Liver (tissue), 3 donors: ENCODE data around the gene CAPG.

ENCODE experiments used
- EGR1 ChIP-seq, 2 donors: IDR thresholded peaks; 2 replicates each; pipeline ENCODE4 v1.6.1; 2016 to 2018; ENCODE audit warnings: antibody characterized with exemption in 2 of 2, low read depth in 2 of 2
- FOXA1 ChIP-seq: IDR thresholded peaks from 2 replicates; pipeline ENCODE4 v1.6.1; 2016; ENCODE audit warnings: antibody characterized with exemption
- GABPA ChIP-seq, 2 donors: IDR thresholded peaks in 1 of 2; conservative IDR thresholded peaks in 1 of 2; 2 replicates each; pipeline ENCODE4 v1.6.1; 2016; ENCODE audit warnings: antibody characterized with exemption in 2 of 2, mild to moderate bottlenecking in 1 of 2, moderate library complexity in 1 of 2
- JUND ChIP-seq, 2 donors: IDR thresholded peaks; 2 replicates each; pipeline ENCODE4 v1.6.1; 2016; ENCODE audit warnings: antibody characterized with exemption in 2 of 2
- RAD21 ChIP-seq, 2 donors: IDR thresholded peaks; 2 replicates each; pipeline ENCODE4 v1.6.1; 2016; ENCODE audit warnings: antibody characterized with exemption in 2 of 2, mild to moderate bottlenecking in 2 of 2
- RXRA ChIP-seq, 2 donors: IDR thresholded peaks; 2 replicates each; pipeline ENCODE4 v1.6.1; 2017 to 2018; ENCODE audit warnings: antibody characterized with exemption in 2 of 2, mild to moderate bottlenecking in 1 of 2
- TAF1 ChIP-seq: conservative IDR thresholded peaks from 2 replicates; pipeline ENCODE4 v1.6.1; 2016; ENCODE audit warnings: antibody characterized with exemption, mild to moderate bottlenecking
- YY1 ChIP-seq: IDR thresholded peaks from 2 replicates; pipeline ENCODE4 v1.6.1; 2016; ENCODE audit warnings: antibody characterized with exemption, mild to moderate bottlenecking
- TF ChIP-seq, protein P1 (sequence below): fragments of 150-350 bp; IDR thresholded peaks from 2 replicates; pipeline ENCODE4 v1.5.1; 2017; ENCODE audit warnings: improper control_type of control experiment, low read depth, low read length; ENCODE audit not compliant: missing input control
- TF ChIP-seq, protein P2 (sequence below): IDR thresholded peaks from 2 replicates; pipeline ENCODE4 v1.6.1; 2016; ENCODE audit warnings: antibody characterized with exemption
- TF ChIP-seq, protein P3 (sequence below): IDR thresholded peaks from 2 replicates; pipeline ENCODE4 v1.6.1; 2016; ENCODE audit warnings: antibody characterized with exemption
- donor health status: healthy.
- donor health status: healthy.

DNA sequence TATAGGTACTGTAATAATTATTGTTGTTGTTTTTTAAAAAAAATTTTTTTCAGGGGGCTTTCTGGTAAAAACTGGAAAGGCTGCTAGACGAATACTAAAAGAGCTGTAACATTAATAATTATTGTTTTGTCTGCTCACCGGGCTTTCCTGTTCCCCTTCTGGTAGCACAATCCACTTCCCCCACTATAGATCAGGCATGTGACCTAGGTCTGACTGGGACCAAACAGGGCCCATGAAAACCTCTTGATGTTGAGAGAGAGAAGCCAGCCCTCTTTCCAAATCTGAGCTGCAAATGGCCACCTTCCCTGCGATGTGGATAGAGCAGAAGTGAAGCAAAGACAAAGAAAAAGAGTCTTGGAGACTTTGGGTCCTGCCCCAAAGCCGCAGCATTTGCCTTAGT is 31.7 kb upstream of the CAPG start:
- TF ChIP-seq, protein P1, sequence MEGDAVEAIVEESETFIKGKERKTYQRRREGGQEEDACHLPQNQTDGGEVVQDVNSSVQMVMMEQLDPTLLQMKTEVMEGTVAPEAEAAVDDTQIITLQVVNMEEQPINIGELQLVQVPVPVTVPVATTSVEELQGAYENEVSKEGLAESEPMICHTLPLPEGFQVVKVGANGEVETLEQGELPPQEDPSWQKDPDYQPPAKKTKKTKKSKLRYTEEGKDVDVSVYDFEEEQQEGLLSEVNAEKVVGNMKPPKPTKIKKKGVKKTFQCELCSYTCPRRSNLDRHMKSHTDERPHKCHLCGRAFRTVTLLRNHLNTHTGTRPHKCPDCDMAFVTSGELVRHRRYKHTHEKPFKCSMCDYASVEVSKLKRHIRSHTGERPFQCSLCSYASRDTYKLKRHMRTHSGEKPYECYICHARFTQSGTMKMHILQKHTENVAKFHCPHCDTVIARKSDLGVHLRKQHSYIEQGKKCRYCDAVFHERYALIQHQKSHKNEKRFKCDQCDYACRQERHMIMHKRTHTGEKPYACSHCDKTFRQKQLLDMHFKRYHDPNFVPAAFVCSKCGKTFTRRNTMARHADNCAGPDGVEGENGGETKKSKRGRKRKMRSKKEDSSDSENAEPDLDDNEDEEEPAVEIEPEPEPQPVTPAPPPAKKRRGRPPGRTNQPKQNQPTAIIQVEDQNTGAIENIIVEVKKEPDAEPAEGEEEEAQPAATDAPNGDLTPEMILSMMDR, result no peak
- TF ChIP-seq, protein P2, sequence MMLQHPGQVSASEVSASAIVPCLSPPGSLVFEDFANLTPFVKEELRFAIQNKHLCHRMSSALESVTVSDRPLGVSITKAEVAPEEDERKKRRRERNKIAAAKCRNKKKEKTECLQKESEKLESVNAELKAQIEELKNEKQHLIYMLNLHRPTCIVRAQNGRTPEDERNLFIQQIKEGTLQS, result no peak
- TF ChIP-seq, protein P3, sequence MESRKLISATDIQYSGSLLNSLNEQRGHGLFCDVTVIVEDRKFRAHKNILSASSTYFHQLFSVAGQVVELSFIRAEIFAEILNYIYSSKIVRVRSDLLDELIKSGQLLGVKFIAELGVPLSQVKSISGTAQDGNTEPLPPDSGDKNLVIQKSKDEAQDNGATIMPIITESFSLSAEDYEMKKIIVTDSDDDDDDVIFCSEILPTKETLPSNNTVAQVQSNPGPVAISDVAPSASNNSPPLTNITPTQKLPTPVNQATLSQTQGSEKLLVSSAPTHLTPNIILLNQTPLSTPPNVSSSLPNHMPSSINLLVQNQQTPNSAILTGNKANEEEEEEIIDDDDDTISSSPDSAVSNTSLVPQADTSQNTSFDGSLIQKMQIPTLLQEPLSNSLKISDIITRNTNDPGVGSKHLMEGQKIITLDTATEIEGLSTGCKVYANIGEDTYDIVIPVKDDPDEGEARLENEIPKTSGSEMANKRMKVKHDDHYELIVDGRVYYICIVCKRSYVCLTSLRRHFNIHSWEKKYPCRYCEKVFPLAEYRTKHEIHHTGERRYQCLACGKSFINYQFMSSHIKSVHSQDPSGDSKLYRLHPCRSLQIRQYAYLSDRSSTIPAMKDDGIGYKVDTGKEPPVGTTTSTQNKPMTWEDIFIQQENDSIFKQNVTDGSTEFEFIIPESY, result no peak
- TF ChIP-seq EGR1 (IDR thresholded peaks at IDR 0.05; ENCODE audit: low read depth in 2 of 2), result no peak
- no peak for TF ChIP-seq JUND (IDR thresholded peaks at IDR 0.05)
- TF ChIP-seq YY1, result no peak
- no peak for TF ChIP-seq RAD21 (IDR thresholded peaks at IDR 0.05)
- no peak for TF ChIP-seq FOXA1
- TF ChIP-seq GABPA (IDR thresholded peaks at IDR 0.05 in 1 of 2, conservative IDR thresholded peaks at IDR 0.05 in 1 of 2), result no peak
- no peak for TF ChIP-seq RXRA (IDR thresholded peaks at IDR 0.05)
- no peak for TF ChIP-seq TAF1
